Left ventricle myocardium superior (tissue), 1 donor: ENCODE results near the gene ZNF407. TPM values are rescaled to one million over a fixed set of nuclear protein-coding genes. Genes with fewer than 3 reads are reported as not detected.
A peak's percentile ranks its signal among the peaks of the same experiment; 100 is the strongest.

Source experiments
- ATAC-seq: fragments of 200-7000 bp; cut with Tn5 transposase; one replicate; pipeline ENCODE4 v1.9.1; 2020; ENCODE audit warnings: mild to moderate bottlenecking, moderate library complexity
- DNase-seq: peaks from one replicate; pipeline ENCODE4 v3.0.0-alpha.2; 2020
- intact Hi-C: fragments of 100-400 bp; cut with micrococcal nuclease; formaldehyde crosslinking; loops from one replicate; pipeline ENCODE4 v1.11.0; 2022
- total RNA-seq: library from RNA; stranded (reverse); fragmentation: NEBNext Ultra II Directional; extraction: Animal tissue kit (Norgen Biotek cat#: 25700); gene quantifications from one replicate; pipeline ENCODE4 v1.2.1, GENCODE V29; 2021
- donor health status: DM: no; HTN: yes; CAD: no; lungs with severe emphysema.

ZNF407 gene
- total RNA-seq, 1 donor from 2014 or later = 12.0 TPM

DNA sequence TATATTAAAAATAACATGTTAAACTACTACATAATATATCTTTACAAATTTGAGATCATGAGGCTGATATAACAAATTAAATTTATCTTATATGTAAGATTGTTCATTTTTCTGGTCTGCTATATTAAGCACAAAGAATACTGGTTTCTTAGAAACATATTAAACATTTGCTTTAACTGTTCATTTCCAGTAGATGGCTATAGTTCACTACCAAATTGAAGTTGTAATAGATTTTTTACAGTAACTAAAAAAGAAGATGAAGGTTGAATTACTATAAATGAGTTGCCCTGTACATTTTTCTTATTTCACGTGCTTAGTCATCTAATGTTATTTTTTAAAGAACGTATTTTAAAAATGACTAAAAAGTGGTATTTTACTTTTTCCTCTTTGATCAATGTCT lies 57.0 kb downstream of the ZNF407 start:
- no peak for ATAC-seq

DNA sequence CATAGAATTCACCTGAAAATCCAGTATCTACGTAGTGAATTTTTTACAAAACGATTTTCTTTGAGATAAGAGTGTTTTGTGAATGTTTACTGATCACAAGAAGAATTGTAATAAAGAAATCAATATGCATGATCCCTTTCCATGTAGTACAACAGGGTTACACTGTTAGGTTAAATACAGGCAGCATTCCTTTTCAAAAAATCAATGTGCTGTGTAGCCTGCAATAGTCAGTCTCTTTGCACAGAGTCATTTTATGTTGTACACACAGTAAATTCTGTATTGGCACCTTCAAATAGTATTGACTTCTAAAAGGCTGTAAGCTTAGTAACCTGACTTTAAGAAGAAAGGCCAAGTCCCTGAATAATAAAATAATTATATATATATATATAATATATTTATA lies 63.3 kb downstream of the ZNF407 start:
- DNase-seq (no peak), ATAC-seq (no peak)
- intact Hi-C loops = no loop called here

More for the DNA sequence above, 57.0 kb downstream of the ZNF407 start:
- intact Hi-C loops = loop anchor here (5.0 kb wide), 1 partner anchor 823 kb away; no protein-coding TSS in a partner anchor
- no peak for DNase-seq

DNA sequence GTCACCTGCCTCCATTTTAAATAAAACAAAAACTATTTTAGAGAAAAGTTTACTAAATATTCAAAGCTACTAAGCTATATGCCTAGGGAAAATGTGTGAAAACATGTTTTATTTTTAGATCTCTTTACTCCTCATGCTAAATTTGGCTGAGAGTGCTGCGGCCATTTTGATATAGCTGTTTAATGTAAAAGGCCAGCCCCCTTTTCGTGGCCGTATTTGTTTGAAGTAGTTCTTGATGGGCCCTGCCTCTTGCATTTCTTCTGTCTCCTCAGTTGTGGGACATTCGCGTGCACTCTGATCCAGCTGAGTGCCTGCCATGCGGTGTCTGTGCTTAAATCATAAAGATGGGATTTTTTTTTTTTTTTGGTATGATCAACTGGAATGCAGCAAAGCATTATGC lies 64.0 kb downstream of the ZNF407 start:
- no peak for ATAC-seq
- intact Hi-C loops = no loop called here

DNA sequence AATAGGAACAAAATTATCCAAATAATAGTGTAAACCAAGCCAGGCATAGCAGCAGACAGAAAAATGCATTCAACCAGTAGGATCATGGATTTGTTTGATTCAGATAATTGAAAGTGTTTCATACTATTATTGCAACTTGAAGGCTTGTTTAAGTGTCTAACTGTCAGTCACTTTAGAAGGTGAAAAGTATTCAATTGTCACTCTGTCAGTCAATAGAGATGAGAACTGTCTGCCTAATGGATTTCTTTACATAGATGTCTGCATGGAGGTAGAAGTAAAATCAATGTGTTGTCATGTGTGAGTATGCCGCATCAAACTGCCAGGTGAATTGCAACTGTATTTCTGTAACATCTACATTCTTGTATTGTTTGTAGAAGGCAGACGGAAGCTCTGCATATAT lies 65.0 kb downstream of the ZNF407 start:
- DNase-seq = no peak
- no peak for ATAC-seq
- intact Hi-C loops = no loop called here

More for the DNA sequence above, 64.0 kb downstream of the ZNF407 start:
- no peak for DNase-seq

DNA sequence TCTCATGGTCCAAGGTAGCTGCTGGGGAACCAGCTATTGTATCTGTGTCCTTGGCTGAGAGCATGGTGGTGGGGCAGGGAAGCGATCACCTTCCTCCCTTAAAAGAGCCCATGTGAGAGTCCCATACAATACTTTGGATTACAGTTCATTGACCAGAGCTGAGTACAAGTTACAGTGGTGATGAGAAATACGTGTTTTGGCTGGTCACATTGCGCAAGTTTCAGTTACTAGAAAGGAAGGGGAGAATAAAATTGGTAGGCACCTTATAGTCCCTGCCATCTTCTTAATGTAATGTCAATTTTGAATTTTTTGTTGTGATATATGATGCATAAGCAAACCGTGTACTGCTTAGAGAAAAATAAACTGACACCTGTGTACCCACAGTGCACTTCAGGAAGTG lies 67.7 kb downstream of the ZNF407 start:
- no peak for ATAC-seq
- no peak for DNase-seq
- intact Hi-C loops = no loop called here

DNA sequence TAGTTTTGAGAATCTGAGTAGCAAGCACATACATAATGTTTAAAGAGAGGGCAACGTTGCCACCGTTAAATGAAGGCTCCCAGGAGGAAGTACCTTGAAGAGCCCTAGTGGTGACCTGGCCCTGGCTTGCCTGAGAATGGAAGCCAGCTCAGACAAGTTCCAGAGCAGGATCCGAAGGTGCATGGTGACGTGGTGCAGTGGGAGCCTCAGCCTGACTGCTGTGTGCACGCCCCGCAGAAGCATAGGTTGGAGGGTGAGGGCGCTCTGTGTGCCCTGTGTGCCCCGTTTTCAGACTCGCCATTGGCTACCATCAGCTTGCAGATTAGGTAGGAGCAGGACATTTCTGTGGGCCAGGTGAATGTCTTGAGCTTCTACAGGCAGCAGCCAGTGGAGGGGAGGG lies 68.2 kb downstream of the ZNF407 start:
- ATAC-seq (no peak), DNase-seq (no peak)
- intact Hi-C loops = no loop called here

DNA sequence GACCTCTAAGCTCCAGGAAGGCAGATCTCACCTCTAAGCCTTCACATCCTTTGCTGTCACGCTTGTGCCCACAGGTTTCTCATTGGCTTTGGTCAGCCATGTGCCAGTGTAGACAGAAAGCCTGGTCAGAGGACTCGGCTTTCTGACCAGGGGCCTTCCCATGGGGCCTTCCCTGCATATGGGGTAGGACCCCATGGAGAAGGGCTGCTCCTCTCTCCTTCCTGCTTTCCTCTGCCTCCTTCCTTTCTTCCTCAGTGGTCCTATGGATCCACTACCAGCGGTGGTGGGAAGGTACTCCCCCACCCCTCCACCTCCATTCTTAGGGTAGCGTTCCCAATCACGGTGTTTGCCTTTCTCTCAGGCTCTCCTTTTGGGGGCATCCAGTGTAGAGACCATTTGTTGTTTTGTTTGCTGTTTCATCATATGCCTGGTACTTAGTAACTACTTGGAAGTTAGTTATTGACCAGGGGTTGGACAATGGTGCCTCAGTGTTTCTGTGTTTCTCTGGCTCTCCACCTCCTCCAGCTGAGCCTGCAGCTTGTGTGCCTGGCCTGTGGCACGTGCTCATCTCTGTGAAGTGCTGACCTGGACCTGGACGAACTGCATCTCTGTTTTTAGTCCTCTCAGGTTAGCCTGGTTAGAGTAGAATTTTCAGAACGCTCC lies 71.6 kb downstream of the ZNF407 start:
- DNase-seq = no peak
- intact Hi-C loops = no loop called here
- no peak for ATAC-seq

DNA sequence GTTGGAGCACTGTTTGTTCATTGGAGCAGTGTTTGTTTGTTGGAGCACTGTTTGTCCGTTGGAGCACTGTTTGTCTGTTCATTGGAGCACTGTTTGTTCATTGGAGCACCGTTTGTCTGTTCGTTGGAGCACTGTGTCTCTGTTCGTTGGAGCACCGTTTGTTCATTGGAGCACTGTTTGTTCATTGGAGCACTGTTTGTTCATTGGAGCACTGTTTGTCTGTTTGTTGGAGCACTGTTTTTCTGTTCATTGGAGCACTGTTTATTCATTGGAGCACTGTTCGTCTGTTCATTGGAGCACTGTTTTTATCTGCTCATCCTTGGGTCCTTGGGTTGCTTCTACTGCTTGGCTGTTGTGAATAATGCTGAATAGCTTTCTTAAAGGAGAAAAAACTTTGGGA lies 74.7 kb downstream of the ZNF407 start:
- ATAC-seq = no peak
- intact Hi-C loops = no loop called here
- DNase-seq = no peak

DNA sequence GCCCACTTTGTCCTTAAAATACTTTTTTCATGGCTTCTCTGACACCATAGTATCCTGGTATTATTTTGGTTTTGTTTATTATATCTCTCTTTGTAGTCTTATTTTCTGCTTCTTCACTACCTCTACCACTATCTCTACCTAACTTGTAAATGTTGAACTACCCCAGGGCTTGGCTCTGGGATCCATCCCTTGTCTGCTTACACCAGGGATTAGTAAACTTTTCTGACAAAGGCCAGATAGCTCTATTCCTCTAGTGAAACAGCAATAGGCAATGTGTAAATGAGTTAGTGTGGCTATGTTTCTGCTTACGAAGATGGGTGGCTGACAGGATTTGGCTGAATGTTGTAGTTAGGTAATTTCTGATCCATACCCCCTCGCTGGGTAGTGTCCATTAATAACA lies 76.8 kb downstream of the ZNF407 start:
- DNase-seq (no peak), ATAC-seq (no peak)
- intact Hi-C loops = no loop called here

DNA sequence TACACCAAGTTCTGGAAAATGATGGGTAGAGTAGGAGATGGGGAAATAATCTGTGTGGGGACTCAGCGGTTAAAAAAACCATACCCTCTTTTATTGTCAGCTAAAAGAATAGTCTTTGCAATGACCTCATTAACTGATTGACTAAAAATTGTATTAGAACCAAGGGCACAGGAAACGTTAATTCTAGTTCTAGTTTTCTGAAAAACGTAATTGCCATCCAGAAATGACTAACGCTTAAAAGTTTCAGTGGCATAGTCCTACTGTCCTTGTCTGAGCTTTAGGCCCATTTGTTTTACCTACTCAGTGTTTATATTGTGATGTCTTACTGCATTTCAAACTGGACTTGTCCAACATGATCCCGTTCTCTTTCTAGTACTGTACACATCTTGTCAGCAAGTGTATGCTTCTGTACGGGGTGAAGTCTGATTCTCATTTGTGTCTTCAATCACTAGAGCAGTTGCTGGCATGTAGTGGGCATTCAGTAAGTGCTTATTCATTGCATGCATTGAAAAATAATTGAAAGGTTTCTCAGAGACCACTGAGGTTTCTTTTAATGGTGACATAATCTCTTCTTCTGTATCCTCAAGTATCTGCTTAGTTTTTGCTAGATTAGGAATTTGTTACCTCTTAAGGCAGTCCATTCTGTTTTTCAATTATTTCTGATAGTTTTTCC lies 81.5 kb downstream of the ZNF407 start:
- ATAC-seq = no peak
- intact Hi-C loops = no loop called here
- no peak for DNase-seq

DNA sequence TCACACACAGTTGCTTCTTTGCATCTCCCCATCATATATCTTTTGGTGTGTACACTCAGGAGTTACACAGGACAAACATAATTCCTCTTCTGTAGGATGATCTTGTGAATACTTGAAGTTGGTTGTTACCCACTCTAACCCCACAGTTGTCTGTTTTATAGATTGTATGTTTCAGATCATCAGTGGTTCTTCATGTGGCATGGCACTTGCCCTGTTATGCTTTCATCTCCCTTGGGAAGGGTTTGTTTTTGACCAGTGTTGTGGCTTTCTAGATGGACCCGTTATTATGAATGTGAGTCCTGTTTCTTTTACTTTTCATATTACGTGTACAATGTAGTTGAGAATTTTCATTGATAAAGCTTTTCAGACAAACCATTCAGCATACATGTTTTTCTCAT lies 82.0 kb downstream of the ZNF407 start:
- ATAC-seq = no peak
- intact Hi-C loops = no loop called here
- DNase-seq = no peak

DNA sequence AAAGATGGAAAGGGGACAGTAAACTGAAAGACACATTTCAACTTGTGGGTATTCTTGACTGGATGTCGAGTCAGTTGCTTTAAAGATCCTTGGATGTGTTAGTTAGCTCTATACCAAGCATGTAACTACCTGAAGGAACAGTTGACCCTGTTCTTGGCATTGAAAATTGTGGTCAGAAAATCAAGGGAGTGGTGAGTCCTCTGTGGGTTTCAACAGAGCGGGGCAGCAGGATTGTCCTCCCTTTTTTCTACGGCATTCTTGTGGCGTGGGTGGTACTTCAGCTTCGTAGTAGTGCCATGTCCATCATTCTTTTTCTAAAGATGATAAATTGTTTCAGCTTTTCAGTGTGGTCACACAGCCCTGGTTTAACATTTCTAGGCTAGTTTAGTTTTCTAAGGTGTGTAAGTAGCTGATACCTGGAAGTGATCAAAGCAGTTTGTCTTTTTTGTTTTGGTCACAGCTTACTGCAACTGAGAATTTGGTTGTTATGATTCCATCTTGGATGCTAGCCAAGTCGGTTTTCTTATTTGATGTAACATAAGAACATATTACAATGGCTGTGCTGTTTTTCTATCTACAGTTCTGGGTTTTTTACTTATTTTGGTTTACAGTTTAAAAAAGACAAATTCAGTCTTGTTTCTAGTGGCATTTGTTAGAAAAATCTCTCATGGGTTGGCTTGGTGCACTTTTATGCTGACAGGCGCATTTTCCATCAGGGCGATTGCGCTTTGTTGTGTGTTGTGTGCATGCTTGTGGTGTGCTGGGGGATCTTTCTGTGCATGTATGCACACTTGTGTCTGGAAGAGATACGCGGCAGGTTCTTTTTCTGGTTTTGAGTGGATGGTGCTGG lies 84.7 kb downstream of the ZNF407 start:
- no peak for DNase-seq
- no peak for ATAC-seq
- intact Hi-C loops = no loop called here

DNA sequence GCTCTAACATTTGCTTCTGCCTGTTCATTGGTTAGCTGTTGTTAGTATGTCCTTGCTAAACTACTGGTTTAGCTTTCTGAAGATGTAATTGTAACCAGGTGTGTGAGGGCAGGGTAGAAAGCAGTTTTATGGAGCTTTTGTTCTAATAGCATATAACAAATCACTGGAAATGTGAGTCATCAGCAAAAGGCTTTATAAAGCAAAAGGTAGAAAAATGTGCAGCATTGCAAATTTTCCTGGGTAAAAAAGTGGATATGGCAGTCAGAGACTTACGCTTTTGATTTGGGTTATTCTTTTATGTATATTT lies 85.3 kb downstream of the ZNF407 start:
- no peak for ATAC-seq
- DNase-seq = no peak
- intact Hi-C loops = no loop called here

DNA sequence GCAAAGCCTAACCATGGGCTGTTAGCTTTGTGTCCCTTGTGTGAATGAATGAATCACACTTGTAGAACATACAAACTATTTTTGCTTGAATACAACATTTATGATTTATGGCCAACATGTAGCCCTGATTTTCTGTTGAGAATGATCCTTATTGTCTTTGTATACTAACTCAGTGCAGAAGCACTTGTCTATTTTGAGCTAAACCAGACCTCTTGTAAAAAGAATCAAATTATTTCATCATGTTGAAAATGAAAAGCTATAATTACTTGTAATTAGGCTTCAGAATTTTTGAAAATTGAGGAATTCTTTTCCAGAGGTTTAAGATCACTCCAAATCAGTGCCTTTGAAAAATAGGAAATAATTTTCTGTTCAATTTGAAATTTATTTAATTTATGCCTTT lies 85.9 kb downstream of the ZNF407 start:
- DNase-seq (no peak), ATAC-seq (no peak)
- intact Hi-C loops = no loop called here

DNA sequence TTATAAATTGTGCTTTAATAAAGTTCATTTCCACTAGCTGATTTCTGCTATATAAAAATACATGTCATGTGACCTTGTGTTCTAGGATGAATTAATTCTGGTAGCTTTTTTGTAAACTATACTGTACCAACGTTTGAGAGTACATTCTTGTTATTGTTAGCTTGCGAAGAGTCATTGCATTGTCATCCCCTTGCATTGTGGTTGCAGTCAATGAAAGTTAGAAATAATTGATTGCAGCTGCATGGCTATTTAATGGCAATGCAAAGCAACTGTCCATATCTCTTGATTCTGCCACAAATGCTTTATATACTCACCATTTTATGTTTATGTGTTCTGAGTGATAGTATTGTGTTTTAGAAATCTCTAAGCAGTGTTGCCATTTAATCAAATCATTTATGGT lies 91.6 kb downstream of the ZNF407 start:
- intact Hi-C loops = no loop called here
- no peak for ATAC-seq

DNA sequence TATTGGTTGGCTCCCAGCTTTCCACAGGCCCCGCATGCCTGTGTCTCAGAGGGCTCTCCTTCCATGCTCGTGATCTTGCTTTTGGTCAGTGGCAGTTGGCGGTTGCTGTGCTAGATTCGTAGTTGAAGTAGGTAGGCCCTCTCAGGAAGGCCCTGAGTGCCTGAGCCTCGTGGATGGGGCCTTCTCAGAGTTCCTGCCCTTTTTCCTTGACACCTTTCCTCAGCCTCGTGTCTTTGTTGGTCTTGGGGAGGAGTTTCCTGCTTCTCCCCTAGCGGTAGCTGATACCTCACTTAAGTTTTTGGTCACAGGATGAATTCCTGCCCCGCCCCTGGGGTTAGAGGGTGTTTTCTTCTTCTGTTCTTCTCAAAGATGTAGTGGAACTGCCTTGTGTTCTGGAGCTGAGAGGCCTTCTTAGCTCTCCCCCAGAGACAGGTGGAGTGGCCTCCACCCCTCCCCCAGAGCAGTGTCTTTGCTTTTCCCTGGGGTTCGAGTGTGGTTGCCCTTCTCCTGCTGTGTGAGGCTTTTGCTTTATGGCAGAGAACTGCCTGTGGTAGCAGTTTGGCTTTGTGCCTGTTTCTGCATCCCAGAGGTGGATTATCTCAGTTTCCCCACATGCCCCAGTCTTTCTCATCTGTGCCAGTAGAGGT lies 94.8 kb downstream of the ZNF407 start:
- intact Hi-C loops = no loop called here
- ATAC-seq (no peak), DNase-seq (no peak)

More for the DNA sequence above, 91.6 kb downstream of the ZNF407 start:
- DNase-seq = no peak

DNA sequence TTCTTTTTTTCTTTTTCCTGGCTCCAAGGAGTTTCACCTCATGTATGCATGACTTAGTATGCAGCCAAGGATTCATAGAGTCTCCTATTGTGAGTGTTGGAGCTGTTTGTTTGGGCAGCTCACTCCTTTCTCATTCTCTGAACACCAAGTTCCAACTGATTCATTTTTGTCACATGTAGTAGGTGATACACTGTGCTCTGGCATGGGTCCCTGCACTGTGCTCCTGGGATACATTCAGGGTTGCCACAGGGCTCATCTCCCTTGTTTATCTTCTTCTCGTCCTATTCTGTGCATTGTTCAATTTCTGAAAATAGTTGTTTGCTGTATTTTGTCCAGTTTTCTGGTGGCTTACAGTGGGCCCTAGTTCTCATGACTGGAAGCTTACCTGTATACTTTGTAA lies 96.8 kb downstream of the ZNF407 start:
- intact Hi-C loops = no loop called here
- ATAC-seq = peak; percentile 97
- peak; percentile 52 for DNase-seq

DNA sequence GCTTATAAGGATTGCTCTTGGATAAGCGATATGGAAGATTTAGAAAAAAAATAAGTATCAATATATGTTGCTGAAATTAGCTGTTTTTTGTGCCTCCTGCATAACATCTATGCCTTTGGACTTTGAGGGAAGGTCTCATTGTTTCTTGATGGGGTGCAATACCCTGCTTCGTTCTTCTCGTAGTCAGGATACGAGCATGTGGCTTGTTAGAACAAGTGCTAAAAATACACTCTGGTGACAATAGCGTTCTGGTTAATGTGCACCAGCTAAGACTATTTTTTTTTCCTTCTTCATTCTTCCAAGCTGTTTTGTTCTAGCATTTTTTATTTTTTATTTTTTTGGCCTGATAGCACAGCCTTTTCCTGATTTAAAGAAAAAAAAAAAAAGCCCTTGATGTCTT lies 97.5 kb downstream of the ZNF407 start:
- intact Hi-C loops = no loop called here
- no peak for DNase-seq
- peak; percentile 89 for ATAC-seq

DNA sequence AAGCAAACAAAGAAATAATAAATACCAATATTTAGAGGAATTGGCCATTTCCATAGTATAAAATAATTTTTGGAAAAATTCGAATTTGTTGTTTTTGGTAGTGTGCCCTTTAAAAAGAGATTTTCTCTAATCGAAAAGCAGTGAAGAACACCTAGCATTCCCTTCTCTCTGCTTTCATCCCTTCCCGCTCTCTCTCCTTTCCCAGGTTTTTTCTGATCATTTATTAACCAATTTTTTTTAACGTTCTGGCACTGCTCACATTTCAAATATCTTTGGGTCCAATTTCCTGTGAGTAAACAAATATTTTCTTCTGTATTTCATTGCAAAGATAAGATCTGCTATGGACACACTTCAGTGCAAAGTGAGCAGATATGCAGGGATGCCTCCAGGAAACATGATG lies 101.2 kb downstream of the ZNF407 start:
- DNase-seq (no peak), ATAC-seq (no peak)
- intact Hi-C loops = no loop called here

DNA sequence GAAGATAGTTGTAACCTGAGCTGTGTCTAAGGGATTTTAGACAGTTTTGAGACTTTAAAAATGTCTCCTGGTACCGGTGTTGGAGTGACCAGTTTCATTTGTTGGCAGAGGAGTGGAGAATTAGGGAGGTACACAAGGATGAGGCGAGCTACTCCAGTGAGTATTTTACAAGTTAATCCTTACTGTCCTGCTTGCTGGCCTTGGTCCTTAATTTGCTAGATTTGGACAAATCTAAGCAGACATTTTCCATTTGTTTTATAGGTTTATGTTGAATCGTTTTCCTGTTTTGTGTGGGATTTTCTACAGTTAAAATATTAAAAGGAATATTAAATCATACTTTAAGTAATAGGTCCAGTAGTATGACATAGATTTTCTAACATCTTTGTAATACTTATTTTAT lies 101.8 kb downstream of the ZNF407 start:
- ATAC-seq = no peak
- no peak for DNase-seq
- intact Hi-C loops = no loop called here
